ENCODE measurements around the gene PHF21A. TPM values are rescaled to one million over a fixed set of nuclear protein-coding genes. Genes with fewer than 3 reads are reported as not detected.
"Not testable (repeated sequence)": the region's sequence is repeated elsewhere in the genome, so short reads cannot be mapped to it uniquely, and the experiment has no call there.

PHF21A gene
- total and polyA plus RNA-seq, 2 experiments from 2014 or later = 42.1 to 55.6 TPM

- Histone ChIP-seq H3K4me3 (no peak overlapping the region), H3K4me1 (ENCODE audit: low read depth) (no peaks in the 10 kb centered on the region), H3K36me3 (peaks cover under 1% of the 10 kb centered on the region), H3K27me3 (peaks cover 5% of the 10 kb centered on the region), H3K27ac (no peak overlapping the region), H3K9me3 (ENCODE audit: low read depth) (no peaks in the 10 kb centered on the region)
- TF ChIP-seq, protein P1, sequence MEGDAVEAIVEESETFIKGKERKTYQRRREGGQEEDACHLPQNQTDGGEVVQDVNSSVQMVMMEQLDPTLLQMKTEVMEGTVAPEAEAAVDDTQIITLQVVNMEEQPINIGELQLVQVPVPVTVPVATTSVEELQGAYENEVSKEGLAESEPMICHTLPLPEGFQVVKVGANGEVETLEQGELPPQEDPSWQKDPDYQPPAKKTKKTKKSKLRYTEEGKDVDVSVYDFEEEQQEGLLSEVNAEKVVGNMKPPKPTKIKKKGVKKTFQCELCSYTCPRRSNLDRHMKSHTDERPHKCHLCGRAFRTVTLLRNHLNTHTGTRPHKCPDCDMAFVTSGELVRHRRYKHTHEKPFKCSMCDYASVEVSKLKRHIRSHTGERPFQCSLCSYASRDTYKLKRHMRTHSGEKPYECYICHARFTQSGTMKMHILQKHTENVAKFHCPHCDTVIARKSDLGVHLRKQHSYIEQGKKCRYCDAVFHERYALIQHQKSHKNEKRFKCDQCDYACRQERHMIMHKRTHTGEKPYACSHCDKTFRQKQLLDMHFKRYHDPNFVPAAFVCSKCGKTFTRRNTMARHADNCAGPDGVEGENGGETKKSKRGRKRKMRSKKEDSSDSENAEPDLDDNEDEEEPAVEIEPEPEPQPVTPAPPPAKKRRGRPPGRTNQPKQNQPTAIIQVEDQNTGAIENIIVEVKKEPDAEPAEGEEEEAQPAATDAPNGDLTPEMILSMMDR (IDR thresholded peaks at IDR 0.05; ENCODE audit: low read depth, low read length) = no peak
- no peak for DNase-seq (ENCODE audit: low read depth in 1 of 2, low spot score in 1 of 2)
These were observed 215.1 kb downstream of the PHF21A start for GRCh38 chr11:45906096-45906682.

GRCh38 chr11:45905576-45905975, 215.7 kb downstream of the PHF21A start:
- H3K27me3 ChIP-seq = peaks cover 11% of the 10 kb centered on the region
- not testable (repeated sequence) for H3K4me3 ChIP-seq; H3K36me3 ChIP-seq; H3K9me3 ChIP-seq (ENCODE audit: low read depth); H3K4me1 ChIP-seq (ENCODE audit: low read depth); DNase-seq (ENCODE audit: low read depth in 1 of 2, low spot score in 1 of 2); H3K27ac ChIP-seq

GRCh38 chr11:45905095-45905494, 216.2 kb downstream of the PHF21A start:
- H3K36me3 ChIP-seq = no peaks in the 10 kb centered on the region
- no peak overlapping the region for H3K4me3 ChIP-seq
- DNase-seq (ENCODE audit: low read depth in 1 of 2, low spot score in 1 of 2) = no peak
- peaks cover 11% of the 10 kb centered on the region for H3K27me3 ChIP-seq
- H3K9me3 ChIP-seq (ENCODE audit: low read depth) = no peaks in the 10 kb centered on the region
- TF ChIP-seq, protein P1 (IDR thresholded peaks at IDR 0.05; ENCODE audit: low read depth, low read length) = no peak
- peaks cover 5% of the 10 kb centered on the region for H3K4me1 ChIP-seq (ENCODE audit: low read depth)
- no peak overlapping the region for H3K27ac ChIP-seq

GRCh38 chr11:45904309-45904915, 216.8 kb downstream of the PHF21A start:
- no peak for DNase-seq (ENCODE audit: low read depth in 1 of 2, low spot score in 1 of 2)
- peaks cover 11% of the 10 kb centered on the region for H3K27me3 ChIP-seq
- no peak overlapping the region for H3K4me3 ChIP-seq
- H3K36me3 ChIP-seq = no peaks in the 10 kb centered on the region
- peaks cover 5% of the 10 kb centered on the region for H3K4me1 ChIP-seq (ENCODE audit: low read depth)
- H3K27ac ChIP-seq = no peak overlapping the region
- TF ChIP-seq, protein P1 (IDR thresholded peaks at IDR 0.05; ENCODE audit: low read depth, low read length) = no peak
- no peaks in the 10 kb centered on the region for H3K9me3 ChIP-seq (ENCODE audit: low read depth)

- H3K36me3 ChIP-seq = no peaks in the 10 kb centered on the region
- peaks cover 5% of the 10 kb centered on the region for H3K4me1 ChIP-seq (ENCODE audit: low read depth)
- TF ChIP-seq, protein P1 (IDR thresholded peaks at IDR 0.05; ENCODE audit: low read depth, low read length) = no peak
- no peak for DNase-seq (ENCODE audit: low read depth in 1 of 2, low spot score in 1 of 2)
- no peaks in the 10 kb centered on the region for H3K9me3 ChIP-seq (ENCODE audit: low read depth)
- H3K27ac ChIP-seq = no peak overlapping the region
- H3K4me3 ChIP-seq = no peak overlapping the region
- H3K27me3 ChIP-seq = peaks cover 11% of the 10 kb centered on the region
These were observed 218.5 kb downstream of the PHF21A start for GRCh38 chr11:45902452-45903380.

All from cardiac muscle cell (in vitro differentiated cells and primary cell).